ENCODE measurements around the gene CCDC201.

CCDC201 gene

DNA sequence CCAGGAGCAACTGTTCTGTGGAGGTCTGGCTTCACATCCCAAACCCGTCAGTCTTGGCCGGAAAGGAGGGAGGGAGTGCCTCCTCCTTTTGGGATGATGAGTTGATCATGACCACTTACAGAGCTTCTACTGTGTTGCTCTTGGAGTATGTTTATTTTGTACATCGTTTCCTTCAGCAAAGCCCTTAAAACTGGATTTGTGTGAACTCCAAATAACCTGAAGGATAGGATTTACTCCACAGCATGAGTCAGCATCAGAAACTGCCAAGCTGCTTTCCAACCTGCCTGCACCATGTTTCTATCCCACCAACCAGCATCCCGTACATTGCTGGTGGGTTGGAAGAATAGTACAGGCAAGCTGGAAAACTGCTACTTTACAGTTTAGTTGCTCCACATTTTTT, 3.5 kb downstream of the CCDC201 start:
- Histone ChIP-seq H3F3A (ENCODE audit: control insufficient read depth, insufficient read depth) (no peaks in the 10 kb centered on the region), H3K4me2 (ENCODE audit: low read length) (no peak overlapping the region), H3K36me3 (ENCODE audit: control insufficient read depth, low read length) (no peaks in the 10 kb centered on the region), H3K27ac (ENCODE audit: low read depth, low read length) (no peak overlapping the region), H3K9me2 (replicated peaks; ENCODE audit: control insufficient read depth, low read length) (no peaks in the 10 kb centered on the region), H3K79me2 (ENCODE audit: control insufficient read depth, low read length) (no peaks in the 10 kb centered on the region), H3K27me3 (ENCODE audit: control insufficient read depth, low read length) (peaks cover 16% of the 10 kb centered on the region), H3K4me1 (ENCODE audit: control insufficient read depth, low read length) (no peaks in the 10 kb centered on the region), H3K4me3 (ENCODE audit: low read length) (no peak overlapping the region), H4K20me1 (ENCODE audit: control insufficient read depth, insufficient read depth, low read depth, low read length) (no peaks in the 10 kb centered on the region), H3K9me3 (ENCODE audit: control insufficient read depth, insufficient read depth, low read length) (no peaks in the 10 kb centered on the region)
- no peak for TF ChIP-seq CTCF (IDR thresholded peaks at IDR 0.05; ENCODE audit: low read depth, low read length, poor library complexity, severe bottlenecking)
- no peak for TF ChIP-seq EZH2phosphoT487 (IDR thresholded peaks at IDR 0.05; ENCODE audit: borderline replicate concordance, low read length)

DNA sequence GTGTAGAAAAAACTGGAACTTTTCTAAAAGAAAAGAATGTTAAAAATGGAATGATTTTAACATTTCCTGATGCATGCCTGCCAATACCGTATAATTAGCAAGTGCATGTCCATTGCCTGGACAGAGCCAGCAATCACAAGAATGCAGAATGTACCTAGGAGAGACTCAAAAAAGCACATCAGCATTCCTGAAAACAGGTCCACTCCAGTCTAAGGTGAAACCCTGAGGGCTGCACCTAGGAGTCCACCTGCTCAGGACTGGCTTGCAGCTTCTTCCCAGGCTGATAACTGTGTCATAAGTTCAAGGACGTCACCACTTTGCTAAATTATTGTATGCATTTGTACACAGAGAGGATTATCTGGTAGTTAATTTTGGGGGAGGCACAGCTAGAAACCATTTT, 5.4 kb downstream of the CCDC201 start:
- H3K79me2 ChIP-seq (ENCODE audit: control insufficient read depth, low read length), result no peaks in the 10 kb centered on the region
- H3K4me3 ChIP-seq (ENCODE audit: low read length), result no peak overlapping the region
- TF ChIP-seq CTCF (IDR thresholded peaks at IDR 0.05; ENCODE audit: low read depth, low read length, poor library complexity, severe bottlenecking) (no peak), EZH2phosphoT487 (IDR thresholded peaks at IDR 0.05; ENCODE audit: borderline replicate concordance, low read length) (no peak)
- H3K4me1 ChIP-seq (ENCODE audit: control insufficient read depth, low read length), result no peaks in the 10 kb centered on the region
- H4K20me1 ChIP-seq (ENCODE audit: control insufficient read depth, insufficient read depth, low read depth, low read length), result no peaks in the 10 kb centered on the region
- no peaks in the 10 kb centered on the region for H3K9me3 ChIP-seq (ENCODE audit: control insufficient read depth, insufficient read depth, low read length)
- H3K36me3 ChIP-seq (ENCODE audit: control insufficient read depth, low read length), result no peaks in the 10 kb centered on the region
- H3K27ac ChIP-seq (ENCODE audit: low read depth, low read length), result no peak overlapping the region
- no peaks in the 10 kb centered on the region for H3F3A ChIP-seq (ENCODE audit: control insufficient read depth, insufficient read depth)
- H3K4me2 ChIP-seq (ENCODE audit: low read length), result no peak overlapping the region
- no peaks in the 10 kb centered on the region for H3K9me2 ChIP-seq (replicated peaks; ENCODE audit: control insufficient read depth, low read length)
- peaks cover 20% of the 10 kb centered on the region for H3K27me3 ChIP-seq (ENCODE audit: control insufficient read depth, low read length)

DNA sequence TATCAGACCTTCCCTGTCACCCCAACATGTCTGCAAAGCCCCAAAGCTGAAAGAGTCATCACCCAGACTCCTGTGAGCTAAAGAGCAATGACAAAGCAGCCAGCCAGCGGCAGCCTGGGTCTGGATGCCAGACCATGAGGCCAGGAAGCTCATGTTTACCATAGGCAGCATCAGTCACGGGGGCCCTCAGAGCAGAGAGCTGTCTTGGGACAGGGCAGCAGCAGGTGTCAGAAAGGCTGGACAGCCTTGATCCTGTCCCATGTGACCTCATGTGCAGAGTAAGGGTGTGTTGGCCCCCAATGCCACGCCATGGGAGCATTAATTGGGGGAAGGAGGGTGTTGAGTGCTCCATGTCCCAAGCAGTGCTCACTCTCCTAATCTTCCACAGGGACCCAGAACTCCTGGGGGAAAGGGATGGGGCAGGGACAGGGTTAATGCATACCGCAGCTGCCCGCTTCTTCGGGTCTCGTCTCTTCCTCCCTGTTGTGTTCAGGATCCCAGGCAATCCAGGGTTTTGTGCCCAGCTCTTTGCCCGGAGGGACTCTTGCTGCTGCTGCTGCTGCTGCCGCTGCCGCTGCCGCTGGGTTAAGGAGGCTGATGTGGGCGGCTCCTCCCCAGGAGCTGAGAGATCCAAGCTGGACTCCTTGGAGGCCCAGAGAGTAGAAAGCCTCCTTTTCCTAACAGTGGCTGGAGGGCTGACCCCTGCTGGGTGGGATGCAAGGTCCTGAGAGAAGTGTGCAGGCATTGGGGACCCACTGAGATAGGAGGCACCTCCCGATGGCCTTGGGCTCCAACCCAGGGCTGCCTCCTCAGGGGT, 7.1 kb downstream of the CCDC201 start:
- H3K4me2 ChIP-seq (ENCODE audit: low read length), result no peak overlapping the region
- no peaks in the 10 kb centered on the region for H3K4me1 ChIP-seq (ENCODE audit: control insufficient read depth, low read length)
- no peaks in the 10 kb centered on the region for H3K79me2 ChIP-seq (ENCODE audit: control insufficient read depth, low read length)
- H3K9me2 ChIP-seq (replicated peaks; ENCODE audit: control insufficient read depth, low read length), result no peaks in the 10 kb centered on the region
- no peaks in the 10 kb centered on the region for H3K36me3 ChIP-seq (ENCODE audit: control insufficient read depth, low read length)
- H3K27me3 ChIP-seq (ENCODE audit: control insufficient read depth, low read length), result peaks cover 25% of the 10 kb centered on the region
- H3F3A ChIP-seq (ENCODE audit: control insufficient read depth, insufficient read depth), result no peaks in the 10 kb centered on the region
- H3K9me3 ChIP-seq (ENCODE audit: control insufficient read depth, insufficient read depth, low read length), result no peaks in the 10 kb centered on the region
- no peak overlapping the region for H3K4me3 ChIP-seq (ENCODE audit: low read length)
- no peaks in the 10 kb centered on the region for H4K20me1 ChIP-seq (ENCODE audit: control insufficient read depth, insufficient read depth, low read depth, low read length)
- no peak overlapping the region for H3K27ac ChIP-seq (ENCODE audit: low read depth, low read length)
- TF ChIP-seq CTCF (IDR thresholded peaks at IDR 0.05; ENCODE audit: low read depth, low read length, poor library complexity, severe bottlenecking) (no peak), EZH2phosphoT487 (IDR thresholded peaks at IDR 0.05; ENCODE audit: borderline replicate concordance, low read length) (no peak)

All from DOHH2 (cell line).